MM.1S (cell line): Measurements from ENCODE around the gene MTF1.

Source experiments
- CTCF ChIP-seq: fragments of 300-600 bp; sonication (generic); IDR thresholded peaks from 2 replicates; pipeline ENCODE4 v1.5.1; 2016; ENCODE audit warnings: antibody characterized with exemption, low read length, mixed read lengths
- EZH2phosphoT487 ChIP-seq: fragments of 300-600 bp; sonication (generic); IDR thresholded peaks from 2 replicates; pipeline ENCODE4 v1.6.1; 2018; ENCODE audit warnings: antibody characterized with exemption, low read length

- TF ChIP-seq CTCF (no peak; the same call in 1 of the 2 replicates), EZH2phosphoT487 (no peak)
Measured at GRCh38 chr1:37860346-37860666, 914 bp upstream of the MTF1 start.
